ENCODE measurements around the gene NFKBIE. TPM values are rescaled to one million over a fixed set of nuclear protein-coding genes. Genes with fewer than 3 reads are reported as not detected.
A peak's percentile ranks its signal among the peaks of the same experiment; 100 is the strongest.

The NFKBIE gene
- total and polyA plus RNA-seq, 2 of the 13 experiments (the other 11 are each of a cell fraction or from before 2014, with no cell fraction given): 6.7 to 14.5 TPM

DNA sequence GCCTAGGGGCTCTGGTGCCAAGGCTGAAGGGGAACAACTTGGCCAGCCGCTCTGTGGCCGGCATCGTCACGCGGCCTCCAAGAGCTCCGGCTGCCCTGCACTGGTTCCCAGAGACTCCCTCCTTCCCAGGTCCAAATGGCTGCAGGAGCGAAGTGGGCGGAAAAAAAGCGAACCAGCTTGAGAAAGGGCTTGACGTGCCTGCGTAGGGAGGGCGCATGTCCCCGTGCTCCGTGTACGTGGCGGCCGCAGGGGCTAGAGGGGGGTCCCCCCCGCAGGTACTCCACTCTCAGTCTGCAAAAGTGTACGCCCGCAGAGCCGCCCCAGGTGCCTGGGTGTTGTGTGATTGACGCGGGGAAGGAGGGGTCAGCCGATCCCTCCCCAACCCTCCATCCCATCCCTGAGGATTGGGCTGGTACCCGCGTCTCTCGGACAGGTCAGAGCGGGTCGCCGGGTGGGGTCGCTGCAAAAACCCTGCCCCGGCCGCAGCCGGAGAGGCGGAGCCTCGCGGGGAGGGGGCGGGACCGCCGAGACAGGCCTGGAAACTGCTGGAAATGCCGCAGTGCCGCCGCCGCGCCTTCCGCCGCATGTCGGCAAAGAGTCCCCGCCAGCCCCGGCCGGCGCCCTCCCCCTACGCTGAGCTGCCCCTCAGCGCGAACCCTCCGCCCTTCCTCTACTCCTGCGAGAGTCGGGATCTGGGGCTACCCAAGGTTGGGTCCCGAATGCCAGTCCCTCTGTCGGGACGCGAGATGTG is 19.3 kb downstream of the NFKBIE start (continued):
- TF ChIP-seq CREM (IDR thresholded peaks at IDR 0.05) (no peak; the same call in 1 of the 2 replicates), CREM (CRISPR knock-in tag; IDR thresholded peaks at IDR 0.05) (no peak), NFKBIZ (CRISPR knock-in tag; IDR thresholded peaks at IDR 0.05) (no peak), USF2 (IDR thresholded peaks at IDR 0.05; ENCODE audit: low read depth, low read length) (no peak), USF2 (CRISPR knock-in tag; IDR thresholded peaks at IDR 0.05; ENCODE audit: borderline replicate concordance) (no peak), KDM5A (IDR thresholded peaks at IDR 0.05; ENCODE audit: borderline replicate concordance, low read length) (0 out of 2 replicates have a peak, but pooled peaks have one; percentile 8), HOXA5 (CRISPR knock-in tag; IDR thresholded peaks at IDR 0.05) (peak; percentile 93), MED1 (CRISPR knock-in tag; IDR thresholded peaks at IDR 0.05) (peak; percentile 72; the same call in 1 of the 2 replicates)
- TF ChIP-seq, protein P1, sequence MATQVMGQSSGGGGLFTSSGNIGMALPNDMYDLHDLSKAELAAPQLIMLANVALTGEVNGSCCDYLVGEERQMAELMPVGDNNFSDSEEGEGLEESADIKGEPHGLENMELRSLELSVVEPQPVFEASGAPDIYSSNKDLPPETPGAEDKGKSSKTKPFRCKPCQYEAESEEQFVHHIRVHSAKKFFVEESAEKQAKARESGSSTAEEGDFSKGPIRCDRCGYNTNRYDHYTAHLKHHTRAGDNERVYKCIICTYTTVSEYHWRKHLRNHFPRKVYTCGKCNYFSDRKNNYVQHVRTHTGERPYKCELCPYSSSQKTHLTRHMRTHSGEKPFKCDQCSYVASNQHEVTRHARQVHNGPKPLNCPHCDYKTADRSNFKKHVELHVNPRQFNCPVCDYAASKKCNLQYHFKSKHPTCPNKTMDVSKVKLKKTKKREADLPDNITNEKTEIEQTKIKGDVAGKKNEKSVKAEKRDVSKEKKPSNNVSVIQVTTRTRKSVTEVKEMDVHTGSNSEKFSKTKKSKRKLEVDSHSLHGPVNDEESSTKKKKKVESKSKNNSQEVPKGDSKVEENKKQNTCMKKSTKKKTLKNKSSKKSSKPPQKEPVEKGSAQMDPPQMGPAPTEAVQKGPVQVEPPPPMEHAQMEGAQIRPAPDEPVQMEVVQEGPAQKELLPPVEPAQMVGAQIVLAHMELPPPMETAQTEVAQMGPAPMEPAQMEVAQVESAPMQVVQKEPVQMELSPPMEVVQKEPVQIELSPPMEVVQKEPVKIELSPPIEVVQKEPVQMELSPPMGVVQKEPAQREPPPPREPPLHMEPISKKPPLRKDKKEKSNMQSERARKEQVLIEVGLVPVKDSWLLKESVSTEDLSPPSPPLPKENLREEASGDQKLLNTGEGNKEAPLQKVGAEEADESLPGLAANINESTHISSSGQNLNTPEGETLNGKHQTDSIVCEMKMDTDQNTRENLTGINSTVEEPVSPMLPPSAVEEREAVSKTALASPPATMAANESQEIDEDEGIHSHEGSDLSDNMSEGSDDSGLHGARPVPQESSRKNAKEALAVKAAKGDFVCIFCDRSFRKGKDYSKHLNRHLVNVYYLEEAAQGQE (IDR thresholded peaks at IDR 0.05; ENCODE audit: borderline replicate concordance in 1 of 2, low read depth in 1 of 2, low read length in 2 of 2): no peak; a peak in 1 of 4 replicates
- TF ChIP-seq, protein P2, sequence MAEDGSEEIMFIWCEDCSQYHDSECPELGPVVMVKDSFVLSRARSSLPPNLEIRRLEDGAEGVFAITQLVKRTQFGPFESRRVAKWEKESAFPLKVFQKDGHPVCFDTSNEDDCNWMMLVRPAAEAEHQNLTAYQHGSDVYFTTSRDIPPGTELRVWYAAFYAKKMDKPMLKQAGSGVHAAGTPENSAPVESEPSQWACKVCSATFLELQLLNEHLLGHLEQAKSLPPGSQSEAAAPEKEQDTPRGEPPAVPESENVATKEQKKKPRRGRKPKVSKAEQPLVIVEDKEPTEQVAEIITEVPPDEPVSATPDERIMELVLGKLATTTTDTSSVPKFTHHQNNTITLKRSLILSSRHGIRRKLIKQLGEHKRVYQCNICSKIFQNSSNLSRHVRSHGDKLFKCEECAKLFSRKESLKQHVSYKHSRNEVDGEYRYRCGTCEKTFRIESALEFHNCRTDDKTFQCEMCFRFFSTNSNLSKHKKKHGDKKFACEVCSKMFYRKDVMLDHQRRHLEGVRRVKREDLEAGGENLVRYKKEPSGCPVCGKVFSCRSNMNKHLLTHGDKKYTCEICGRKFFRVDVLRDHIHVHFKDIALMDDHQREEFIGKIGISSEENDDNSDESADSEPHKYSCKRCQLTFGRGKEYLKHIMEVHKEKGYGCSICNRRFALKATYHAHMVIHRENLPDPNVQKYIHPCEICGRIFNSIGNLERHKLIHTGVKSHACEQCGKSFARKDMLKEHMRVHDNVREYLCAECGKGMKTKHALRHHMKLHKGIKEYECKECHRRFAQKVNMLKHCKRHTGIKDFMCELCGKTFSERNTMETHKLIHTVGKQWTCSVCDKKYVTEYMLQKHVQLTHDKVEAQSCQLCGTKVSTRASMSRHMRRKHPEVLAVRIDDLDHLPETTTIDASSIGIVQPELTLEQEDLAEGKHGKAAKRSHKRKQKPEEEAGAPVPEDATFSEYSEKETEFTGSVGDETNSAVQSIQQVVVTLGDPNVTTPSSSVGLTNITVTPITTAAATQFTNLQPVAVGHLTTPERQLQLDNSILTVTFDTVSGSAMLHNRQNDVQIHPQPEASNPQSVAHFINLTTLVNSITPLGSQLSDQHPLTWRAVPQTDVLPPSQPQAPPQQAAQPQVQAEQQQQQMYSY (CRISPR knock-in tag; IDR thresholded peaks at IDR 0.05): 0 out of 2 replicates have a peak, but pooled peaks have one; percentile 40
- TF ChIP-seq, protein P3, sequence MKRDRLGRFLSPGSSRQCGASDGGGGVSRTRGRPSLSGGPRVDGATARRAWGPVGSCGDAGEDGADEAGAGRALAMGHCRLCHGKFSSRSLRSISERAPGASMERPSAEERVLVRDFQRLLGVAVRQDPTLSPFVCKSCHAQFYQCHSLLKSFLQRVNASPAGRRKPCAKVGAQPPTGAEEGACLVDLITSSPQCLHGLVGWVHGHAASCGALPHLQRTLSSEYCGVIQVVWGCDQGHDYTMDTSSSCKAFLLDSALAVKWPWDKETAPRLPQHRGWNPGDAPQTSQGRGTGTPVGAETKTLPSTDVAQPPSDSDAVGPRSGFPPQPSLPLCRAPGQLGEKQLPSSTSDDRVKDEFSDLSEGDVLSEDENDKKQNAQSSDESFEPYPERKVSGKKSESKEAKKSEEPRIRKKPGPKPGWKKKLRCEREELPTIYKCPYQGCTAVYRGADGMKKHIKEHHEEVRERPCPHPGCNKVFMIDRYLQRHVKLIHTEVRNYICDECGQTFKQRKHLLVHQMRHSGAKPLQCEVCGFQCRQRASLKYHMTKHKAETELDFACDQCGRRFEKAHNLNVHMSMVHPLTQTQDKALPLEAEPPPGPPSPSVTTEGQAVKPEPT (CRISPR knock-in tag; IDR thresholded peaks at IDR 0.05; ENCODE audit: low read depth): 0 out of 2 replicates have a peak, but pooled peaks have one; percentile 48
- TF ChIP-seq, protein P4, sequence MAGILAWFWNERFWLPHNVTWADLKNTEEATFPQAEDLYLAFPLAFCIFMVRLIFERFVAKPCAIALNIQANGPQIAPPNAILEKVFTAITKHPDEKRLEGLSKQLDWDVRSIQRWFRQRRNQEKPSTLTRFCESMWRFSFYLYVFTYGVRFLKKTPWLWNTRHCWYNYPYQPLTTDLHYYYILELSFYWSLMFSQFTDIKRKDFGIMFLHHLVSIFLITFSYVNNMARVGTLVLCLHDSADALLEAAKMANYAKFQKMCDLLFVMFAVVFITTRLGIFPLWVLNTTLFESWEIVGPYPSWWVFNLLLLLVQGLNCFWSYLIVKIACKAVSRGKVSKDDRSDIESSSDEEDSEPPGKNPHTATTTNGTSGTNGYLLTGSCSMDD (CRISPR knock-in tag; IDR thresholded peaks at IDR 0.05): 0 out of 2 replicates have a peak, but pooled peaks have one; percentile 67
- TF ChIP-seq, protein P5, sequence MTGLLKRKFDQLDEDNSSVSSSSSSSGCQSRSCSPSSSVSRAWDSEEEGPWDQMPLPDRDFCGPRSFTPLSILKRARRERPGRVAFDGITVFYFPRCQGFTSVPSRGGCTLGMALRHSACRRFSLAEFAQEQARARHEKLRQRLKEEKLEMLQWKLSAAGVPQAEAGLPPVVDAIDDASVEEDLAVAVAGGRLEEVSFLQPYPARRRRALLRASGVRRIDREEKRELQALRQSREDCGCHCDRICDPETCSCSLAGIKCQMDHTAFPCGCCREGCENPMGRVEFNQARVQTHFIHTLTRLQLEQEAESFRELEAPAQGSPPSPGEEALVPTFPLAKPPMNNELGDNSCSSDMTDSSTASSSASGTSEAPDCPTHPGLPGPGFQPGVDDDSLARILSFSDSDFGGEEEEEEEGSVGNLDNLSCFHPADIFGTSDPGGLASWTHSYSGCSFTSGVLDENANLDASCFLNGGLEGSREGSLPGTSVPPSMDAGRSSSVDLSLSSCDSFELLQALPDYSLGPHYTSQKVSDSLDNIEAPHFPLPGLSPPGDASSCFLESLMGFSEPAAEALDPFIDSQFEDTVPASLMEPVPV (CRISPR knock-in tag; IDR thresholded peaks at IDR 0.05): peak; percentile 80; the same call in 1 of the 2 replicates

Data from HepG2 (cell line).